Breast epithelium (tissue), 3 donors: ENCODE results near the gene DCTN5.

ENCODE experiments used
- CTCF ChIP-seq, 3 donors: fragments of 450-650 bp; IDR thresholded peaks; one replicate each; pipeline ENCODE4 v1.5.1; 2016 to 2017; ENCODE audit warnings: antibody characterized with exemption in 3 of 3, mild to moderate bottlenecking in 3 of 3, moderate library complexity in 3 of 3
- POLR2A ChIP-seq: fragments of 450-650 bp; IDR thresholded peaks from one replicate; pipeline ENCODE4 v1.6.1; 2016; ENCODE audit warnings: antibody characterized with exemption, mild to moderate bottlenecking, moderate library complexity

GRCh38 chr16:23668873-23669272 is 27.6 kb downstream of the DCTN5 start:
- TF ChIP-seq CTCF (IDR thresholded peaks at IDR 0.05) (no peak), POLR2A (no peak)
